T-helper 1 cell treated with Interleukin-12 subunit alpha and Interleukin-12 subunit beta and Interleukin-4 antibody, amounts not matched to agents 30 μg/mL and 1 μg/mL, for 36 hours (primary cell): ENCODE measurements around the gene GALNT2.

Source experiments
- H3K27ac Mint-ChIP-seq: one replicate; pipeline ENCODE4 v1.8.0; 2021; ENCODE audit warnings: mild to moderate bottlenecking, mixed read lengths
- H3K27me3 Mint-ChIP-seq: one replicate; pipeline ENCODE4 v1.8.0; 2021; ENCODE audit warnings: low read depth, mixed read lengths
- H3K36me3 Mint-ChIP-seq: one replicate; pipeline ENCODE4 v1.8.0; 2021; ENCODE audit warnings: low read depth, mixed read lengths
- H3K4me1 Mint-ChIP-seq: one replicate; pipeline ENCODE4 v1.8.0; 2021; ENCODE audit warnings: low read depth, mixed read lengths
- H3K4me3 Mint-ChIP-seq: one replicate; pipeline ENCODE4 v1.8.0; 2021; ENCODE audit warnings: mild to moderate bottlenecking, moderate library complexity, mixed read lengths
- H3K9me3 Mint-ChIP-seq: one replicate; pipeline ENCODE4 v1.8.0; 2021; ENCODE audit warnings: mixed read lengths

The GALNT2 gene

GRCh38 chr1:230140221-230141020 is 73.4 kb downstream of the GALNT2 start:
- no peaks in the 10 kb centered on the region for H3K36me3 Mint-ChIP-seq
- H3K9me3 Mint-ChIP-seq = no peaks in the 10 kb centered on the region
- H3K27ac Mint-ChIP-seq = no peak overlapping the region
- no peaks in the 10 kb centered on the region for H3K27me3 Mint-ChIP-seq
- H3K4me1 Mint-ChIP-seq = peaks cover 22% of the 10 kb centered on the region
- H3K4me3 Mint-ChIP-seq = no peak overlapping the region

GRCh38 chr1:230141021-230141648 is 74.1 kb downstream of the GALNT2 start:
- peaks cover 27% of the 10 kb centered on the region for H3K4me1 Mint-ChIP-seq
- H3K9me3 Mint-ChIP-seq = no peaks in the 10 kb centered on the region
- no peaks in the 10 kb centered on the region for H3K27me3 Mint-ChIP-seq
- H3K27ac Mint-ChIP-seq = no peak overlapping the region
- H3K4me3 Mint-ChIP-seq = no peak overlapping the region
- no peaks in the 10 kb centered on the region for H3K36me3 Mint-ChIP-seq

- no peaks in the 10 kb centered on the region for H3K27me3 Mint-ChIP-seq
- H3K27ac Mint-ChIP-seq = no peak overlapping the region
- peaks cover 31% of the 10 kb centered on the region for H3K4me1 Mint-ChIP-seq
- H3K36me3 Mint-ChIP-seq = no peaks in the 10 kb centered on the region
- H3K4me3 Mint-ChIP-seq = no peak overlapping the region
- H3K9me3 Mint-ChIP-seq = no peaks in the 10 kb centered on the region
These were observed 75.0 kb downstream of the GALNT2 start for GRCh38 chr1:230141797-230142607.

DNA sequence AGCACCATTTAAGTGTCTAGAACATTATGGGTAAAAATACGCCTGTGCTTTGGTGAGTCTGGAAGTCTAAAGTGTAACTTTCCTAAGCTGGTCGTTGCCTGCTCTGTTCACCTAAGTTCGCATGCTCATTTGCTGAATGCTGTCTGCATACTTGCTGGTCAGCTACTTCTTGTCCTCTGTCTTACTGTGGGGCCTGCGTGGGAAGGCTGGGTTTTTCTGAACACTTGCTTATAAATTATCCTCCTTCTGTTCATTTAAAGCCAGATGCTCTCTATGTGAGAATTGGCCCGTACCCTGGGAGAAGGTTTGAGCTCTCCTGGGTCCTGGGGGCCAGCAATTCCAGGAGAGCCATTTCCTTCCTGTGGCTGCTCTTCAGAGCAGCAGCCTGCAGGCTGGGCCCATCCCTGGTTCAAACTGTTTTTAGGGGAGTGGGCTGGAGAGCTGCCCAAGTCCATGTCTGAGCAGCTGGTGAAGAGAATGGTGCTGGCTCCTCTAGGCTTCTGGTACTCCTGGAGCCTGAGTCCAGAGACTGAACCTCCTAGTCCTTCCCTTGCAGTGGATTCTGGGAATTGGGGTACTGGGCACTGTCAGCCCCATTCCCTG is 75.7 kb downstream of the GALNT2 start:
- no peak overlapping the region for H3K27ac Mint-ChIP-seq
- peaks cover 31% of the 10 kb centered on the region for H3K4me1 Mint-ChIP-seq
- H3K36me3 Mint-ChIP-seq = no peaks in the 10 kb centered on the region
- no peaks in the 10 kb centered on the region for H3K27me3 Mint-ChIP-seq
- H3K9me3 Mint-ChIP-seq = no peaks in the 10 kb centered on the region
- H3K4me3 Mint-ChIP-seq = no peak overlapping the region

DNA sequence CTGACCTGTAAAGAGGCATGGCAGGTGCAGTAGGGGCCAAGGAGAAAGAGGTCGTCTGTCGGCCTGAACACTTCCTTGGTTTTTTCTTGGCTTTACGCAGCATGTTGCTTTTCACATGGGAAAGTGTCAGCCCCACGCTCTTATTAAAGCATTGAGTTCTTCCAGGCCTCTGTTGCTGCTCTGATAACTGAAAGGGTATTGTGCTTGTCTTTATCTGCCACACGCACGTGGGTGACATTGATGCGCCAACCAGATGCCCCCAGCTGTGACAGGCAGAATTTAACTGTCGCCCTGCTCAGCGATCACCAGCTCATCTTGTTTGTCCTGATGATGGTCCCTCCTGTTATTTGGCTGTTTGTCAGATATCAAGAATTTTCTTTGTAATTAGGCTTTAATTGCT is 76.5 kb downstream of the GALNT2 start:
- Mint-ChIP-seq H3K4me3 (no peak overlapping the region), H3K36me3 (no peaks in the 10 kb centered on the region), H3K27me3 (no peaks in the 10 kb centered on the region), H3K27ac (no peak overlapping the region), H3K9me3 (no peaks in the 10 kb centered on the region), H3K4me1 (peaks cover 31% of the 10 kb centered on the region)

DNA sequence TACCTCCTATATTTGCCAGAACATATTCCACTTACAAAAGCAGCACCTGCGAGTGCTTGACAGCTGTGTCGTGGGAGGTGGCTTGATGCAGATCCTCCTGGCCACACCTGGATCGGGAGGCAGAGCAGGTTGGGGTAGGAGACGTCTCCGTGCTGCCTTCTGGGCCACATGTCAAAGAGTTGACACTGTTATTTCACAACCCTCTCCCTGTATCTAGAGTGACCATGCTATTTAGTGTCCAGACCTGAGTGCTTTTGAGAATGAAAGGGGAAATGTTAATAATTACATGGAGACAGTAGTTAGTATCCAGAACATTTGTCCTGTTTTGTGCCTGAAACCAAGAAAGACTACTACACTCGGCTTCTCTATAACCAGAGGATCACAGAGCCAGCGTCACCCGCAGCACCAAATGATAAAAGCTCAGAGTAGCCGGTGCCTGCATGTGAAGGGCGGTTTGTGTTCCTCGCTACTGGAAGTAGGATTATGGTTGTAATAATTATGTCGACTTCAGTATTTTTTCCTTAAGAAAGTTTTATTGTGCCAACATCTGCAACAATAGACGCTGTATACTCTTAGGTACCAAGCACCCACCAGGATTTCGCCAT is 77.1 kb downstream of the GALNT2 start:
- Mint-ChIP-seq H3K9me3 (no peaks in the 10 kb centered on the region), H3K4me3 (no peak overlapping the region), H3K36me3 (no peaks in the 10 kb centered on the region), H3K27me3 (no peaks in the 10 kb centered on the region), H3K4me1 (peaks cover 33% of the 10 kb centered on the region), H3K27ac (no peak overlapping the region)

DNA sequence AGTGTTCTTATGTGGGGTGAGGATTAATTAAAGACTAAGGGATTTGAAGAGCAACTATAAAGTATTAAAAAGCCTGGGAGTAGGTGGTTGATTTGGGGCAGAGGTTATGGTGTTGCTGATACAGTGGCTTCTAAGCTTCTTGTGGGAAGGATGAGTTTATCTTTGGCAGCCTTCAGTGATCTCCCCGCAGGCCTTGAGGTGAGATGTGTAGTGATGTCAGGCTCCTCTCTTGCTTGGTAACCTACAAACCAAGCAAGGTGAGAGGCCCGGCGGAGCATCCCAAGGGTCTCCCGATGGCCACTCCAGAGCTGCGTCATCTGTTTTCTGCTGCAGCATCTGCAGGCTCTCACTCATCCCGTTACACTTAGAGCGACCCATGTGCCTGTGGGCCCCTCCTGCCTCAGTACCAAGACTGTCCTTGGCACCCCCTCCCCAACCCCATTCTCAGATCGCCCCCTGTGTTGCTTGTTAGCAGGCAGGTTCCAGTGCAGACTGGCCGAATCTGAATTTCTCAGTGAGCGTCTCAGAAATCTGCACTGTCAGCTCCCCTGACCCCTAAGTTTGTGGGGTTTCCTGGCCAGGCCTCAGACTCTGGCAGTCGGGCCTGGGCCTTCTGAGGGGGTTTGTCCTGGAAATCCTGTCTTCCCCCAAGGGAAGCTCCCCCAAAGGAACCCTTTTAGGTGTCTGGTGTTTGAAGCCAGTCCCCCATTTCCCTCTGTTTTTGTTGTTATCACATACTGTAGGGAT is 77.9 kb downstream of the GALNT2 start:
- no peaks in the 10 kb centered on the region for H3K9me3 Mint-ChIP-seq
- no peak overlapping the region for H3K27ac Mint-ChIP-seq
- H3K4me1 Mint-ChIP-seq = peaks cover 37% of the 10 kb centered on the region
- H3K27me3 Mint-ChIP-seq = no peaks in the 10 kb centered on the region
- no peaks in the 10 kb centered on the region for H3K36me3 Mint-ChIP-seq
- H3K4me3 Mint-ChIP-seq = no peak overlapping the region

DNA sequence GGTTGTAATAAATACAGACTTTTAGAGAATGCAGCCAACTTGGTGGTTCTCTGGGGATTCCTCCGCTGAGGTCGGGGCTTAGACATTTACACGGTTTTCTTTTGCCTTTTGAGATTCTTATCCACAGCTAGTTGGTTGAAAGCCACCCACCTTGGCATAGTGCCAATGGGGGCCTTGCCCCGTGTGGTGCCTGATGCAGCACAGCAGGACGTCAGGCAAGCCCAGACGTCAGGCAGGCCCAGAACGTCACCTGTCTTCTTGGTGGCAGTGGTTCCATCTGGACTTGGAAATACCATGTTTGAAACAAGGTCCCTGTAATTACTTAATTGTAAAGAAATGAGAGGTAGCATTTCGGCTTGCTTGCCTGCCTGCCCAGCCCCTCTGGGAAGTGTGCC is 78.5 kb downstream of the GALNT2 start:
- no peak overlapping the region for H3K27ac Mint-ChIP-seq
- H3K4me1 Mint-ChIP-seq = peaks cover 39% of the 10 kb centered on the region
- no peaks in the 10 kb centered on the region for H3K9me3 Mint-ChIP-seq
- no peaks in the 10 kb centered on the region for H3K36me3 Mint-ChIP-seq
- H3K27me3 Mint-ChIP-seq = no peaks in the 10 kb centered on the region
- no peak overlapping the region for H3K4me3 Mint-ChIP-seq

DNA sequence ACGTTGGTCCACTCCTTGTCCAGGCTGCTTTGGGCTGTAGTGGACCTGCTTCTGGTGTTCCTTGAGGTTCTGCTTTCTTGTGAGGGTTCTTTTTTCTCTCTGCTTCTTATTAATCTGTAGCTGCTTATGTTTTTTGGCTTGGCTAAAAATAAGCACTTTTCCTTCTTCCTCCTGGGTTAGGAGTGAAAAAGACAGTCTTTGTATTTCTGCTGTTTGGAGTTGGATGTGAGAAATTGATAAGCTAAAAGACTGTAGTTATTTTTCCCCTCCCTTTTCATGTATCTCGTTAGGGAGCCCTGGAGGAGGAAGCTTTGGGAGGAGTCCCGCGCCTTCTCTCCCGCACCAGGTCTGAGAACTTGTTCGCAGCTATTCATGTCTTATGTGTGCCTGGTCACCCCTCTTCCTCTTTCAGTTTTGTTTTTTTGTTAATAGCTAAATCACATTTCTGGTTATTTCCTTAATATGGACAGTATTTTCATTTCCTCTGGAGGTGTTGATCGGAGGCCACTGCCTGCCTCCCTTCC is 79.0 kb downstream of the GALNT2 start:
- Mint-ChIP-seq H3K27ac (no peak overlapping the region), H3K9me3 (no peaks in the 10 kb centered on the region), H3K36me3 (no peaks in the 10 kb centered on the region), H3K4me1 (peaks cover 34% of the 10 kb centered on the region), H3K4me3 (no peak overlapping the region), H3K27me3 (no peaks in the 10 kb centered on the region)

GRCh38 chr1:230146709-230147108 is 79.7 kb downstream of the GALNT2 start:
- Mint-ChIP-seq H3K27ac (no peak overlapping the region), H3K4me3 (no peak overlapping the region), H3K27me3 (no peaks in the 10 kb centered on the region), H3K36me3 (no peaks in the 10 kb centered on the region), H3K4me1 (peaks cover 29% of the 10 kb centered on the region), H3K9me3 (no peaks in the 10 kb centered on the region)

DNA sequence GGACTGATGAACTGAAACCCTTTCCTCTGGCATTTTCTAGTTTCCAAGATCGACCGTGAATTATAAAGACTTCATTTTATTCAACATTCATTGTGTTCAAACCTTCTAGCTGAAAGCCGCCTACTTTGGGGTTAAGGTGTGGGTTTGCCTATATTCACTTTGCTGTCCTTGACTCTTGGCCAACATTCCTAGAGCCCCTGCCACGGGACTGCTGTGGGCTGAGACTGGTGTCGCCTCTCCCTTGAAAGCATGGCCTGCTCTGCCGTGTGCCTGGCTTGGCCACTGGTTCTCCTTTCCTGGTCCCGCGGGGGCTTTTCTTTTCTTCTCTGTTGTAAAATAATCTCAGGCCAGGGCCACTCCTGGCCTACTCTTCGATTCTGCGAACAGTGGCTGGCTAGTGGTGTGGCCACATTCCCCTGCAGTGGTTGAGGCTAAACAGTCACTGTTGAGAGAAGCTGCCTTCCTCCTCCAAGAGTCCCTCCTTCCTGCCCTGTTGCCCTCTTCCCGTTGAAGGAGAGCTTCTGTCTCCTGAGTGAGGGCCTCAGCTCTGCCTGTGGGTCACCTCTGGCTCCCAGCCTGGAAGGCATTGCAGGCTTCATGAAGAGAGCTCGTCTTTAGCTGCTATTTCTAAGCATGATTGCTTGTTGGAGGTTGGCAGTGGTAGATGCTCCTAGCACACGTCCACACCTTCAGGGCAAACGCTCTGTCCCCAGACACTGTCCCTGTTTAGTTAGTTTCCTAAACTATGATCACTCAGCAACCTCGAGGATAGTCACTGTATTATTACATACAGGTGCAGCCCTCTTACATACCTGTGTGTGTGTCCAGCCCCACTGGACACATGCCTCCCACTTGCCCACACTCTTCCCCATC is 80.5 kb downstream of the GALNT2 start:
- Mint-ChIP-seq H3K27ac (no peak overlapping the region), H3K4me3 (no peak overlapping the region), H3K4me1 (peaks cover 31% of the 10 kb centered on the region), H3K36me3 (no peaks in the 10 kb centered on the region), H3K9me3 (no peaks in the 10 kb centered on the region), H3K27me3 (no peaks in the 10 kb centered on the region)

DNA sequence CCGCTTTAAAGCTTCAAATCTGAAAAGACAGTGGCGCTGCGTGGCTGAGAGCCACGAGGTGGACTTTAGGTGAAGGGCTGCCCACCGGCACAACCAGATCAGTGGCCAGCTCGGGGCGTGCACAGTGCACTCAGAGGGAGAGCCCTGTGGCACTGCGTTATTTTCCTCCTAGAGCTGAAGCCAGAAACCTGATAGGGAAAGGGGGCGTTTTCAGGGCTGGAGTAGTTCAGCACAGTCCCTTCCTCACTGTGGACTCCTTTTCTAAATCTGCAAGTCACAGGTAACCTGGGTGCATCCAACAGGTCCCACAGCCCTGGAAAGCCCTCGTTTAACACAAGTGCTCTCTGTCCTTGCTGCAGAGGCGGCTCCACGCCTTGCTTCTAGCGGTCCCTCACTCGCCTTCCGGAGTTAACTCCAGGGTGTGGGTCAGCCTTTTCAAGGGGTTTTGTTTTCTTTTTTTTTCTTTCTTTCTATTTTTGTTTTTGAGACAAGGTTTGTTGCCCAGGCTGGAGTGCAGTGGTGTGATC is 81.2 kb downstream of the GALNT2 start:
- Mint-ChIP-seq H3K36me3 (no peaks in the 10 kb centered on the region), H3K9me3 (no peaks in the 10 kb centered on the region), H3K4me3 (no peak overlapping the region), H3K27ac (no peak overlapping the region), H3K4me1 (peaks cover 28% of the 10 kb centered on the region), H3K27me3 (no peaks in the 10 kb centered on the region)
